GM21390 (cell line): Measurements from ENCODE around the gene NPB.
A peak's percentile ranks its signal among the peaks of the same experiment; 100 is the strongest.

Experiments
- ATAC-seq: cut with Tn5 transposase; IDR thresholded peaks from one replicate; pipeline ENCODE4 v1.9.1; 2021; ENCODE audit not compliant: unreplicated experiment

NPB gene

DNA sequence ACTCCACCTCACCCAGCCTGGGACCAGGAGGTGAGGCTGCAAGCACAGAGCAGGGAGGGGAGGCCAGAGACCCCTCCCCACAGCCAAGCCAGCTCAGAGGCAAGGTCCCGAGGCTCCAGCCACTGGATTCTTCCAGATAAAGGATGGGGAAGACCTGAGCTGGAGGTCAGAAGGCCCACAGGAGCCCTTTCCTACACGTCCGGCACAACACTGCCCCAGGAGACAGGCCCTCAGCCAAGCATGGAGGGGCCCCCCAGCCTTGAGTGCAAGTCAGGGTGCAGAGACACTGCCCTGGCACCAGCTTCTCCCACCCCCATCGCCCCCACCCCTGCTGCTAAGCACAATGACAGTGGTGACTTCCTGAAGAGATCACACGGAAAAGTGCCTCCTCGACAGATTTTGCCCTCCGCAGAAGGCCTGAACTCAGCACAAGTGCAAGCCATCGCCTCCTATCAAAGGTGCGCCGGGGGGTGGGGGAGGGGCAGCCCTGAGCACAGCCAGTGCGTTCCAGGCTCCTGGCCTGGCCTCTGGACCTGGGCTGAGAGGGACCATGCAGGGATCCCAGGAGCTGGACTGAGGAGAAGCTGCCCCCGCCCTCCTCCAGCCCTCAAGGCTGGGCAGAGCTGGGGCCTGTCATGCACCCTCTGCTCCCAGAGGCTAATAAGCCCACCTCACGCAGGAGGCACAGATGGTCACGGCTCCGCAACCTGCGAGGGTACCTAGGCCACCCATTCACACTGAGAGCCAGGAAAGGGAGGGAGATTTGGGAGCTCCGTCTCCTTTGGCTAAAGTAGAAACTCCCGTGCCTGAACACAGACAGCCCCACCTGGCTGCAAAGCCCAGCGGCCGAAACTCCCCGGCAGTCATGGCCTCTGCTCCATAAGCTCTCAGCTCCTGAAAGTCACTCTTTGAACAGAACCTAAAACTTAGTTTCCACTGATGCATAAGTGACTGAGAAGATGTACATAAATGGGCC lies 22.8 kb downstream of the NPB start:
- ATAC-seq = no peak

DNA sequence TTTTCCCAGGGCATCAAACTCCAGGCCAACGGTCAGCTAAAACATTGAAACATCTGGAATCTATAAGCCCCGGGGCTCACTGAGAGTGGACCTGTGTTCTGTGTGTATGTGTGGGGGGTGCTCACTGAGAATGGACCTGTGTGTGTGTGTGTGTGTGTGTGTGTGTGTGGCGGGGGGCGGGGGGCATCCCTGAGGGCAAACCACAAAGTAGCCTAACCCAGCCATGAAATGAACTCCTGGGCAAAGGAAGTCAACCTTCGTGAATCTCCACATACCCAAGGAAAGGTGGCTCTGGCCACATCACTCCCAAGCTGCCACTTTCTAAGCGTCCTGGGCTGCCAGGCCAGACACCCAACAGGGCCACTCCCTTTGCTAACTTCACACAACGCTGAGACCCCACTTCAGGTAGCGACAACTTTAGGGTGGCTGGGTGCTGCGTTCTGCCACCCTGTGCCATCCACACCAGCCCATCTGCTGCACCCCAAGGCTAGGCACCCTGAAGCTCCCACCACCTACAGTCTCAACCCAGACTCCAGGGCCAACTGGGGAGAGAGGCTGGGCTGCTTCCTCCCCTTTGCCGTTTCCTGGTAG lies 23.9 kb downstream of the NPB start:
- ATAC-seq = no peak

DNA sequence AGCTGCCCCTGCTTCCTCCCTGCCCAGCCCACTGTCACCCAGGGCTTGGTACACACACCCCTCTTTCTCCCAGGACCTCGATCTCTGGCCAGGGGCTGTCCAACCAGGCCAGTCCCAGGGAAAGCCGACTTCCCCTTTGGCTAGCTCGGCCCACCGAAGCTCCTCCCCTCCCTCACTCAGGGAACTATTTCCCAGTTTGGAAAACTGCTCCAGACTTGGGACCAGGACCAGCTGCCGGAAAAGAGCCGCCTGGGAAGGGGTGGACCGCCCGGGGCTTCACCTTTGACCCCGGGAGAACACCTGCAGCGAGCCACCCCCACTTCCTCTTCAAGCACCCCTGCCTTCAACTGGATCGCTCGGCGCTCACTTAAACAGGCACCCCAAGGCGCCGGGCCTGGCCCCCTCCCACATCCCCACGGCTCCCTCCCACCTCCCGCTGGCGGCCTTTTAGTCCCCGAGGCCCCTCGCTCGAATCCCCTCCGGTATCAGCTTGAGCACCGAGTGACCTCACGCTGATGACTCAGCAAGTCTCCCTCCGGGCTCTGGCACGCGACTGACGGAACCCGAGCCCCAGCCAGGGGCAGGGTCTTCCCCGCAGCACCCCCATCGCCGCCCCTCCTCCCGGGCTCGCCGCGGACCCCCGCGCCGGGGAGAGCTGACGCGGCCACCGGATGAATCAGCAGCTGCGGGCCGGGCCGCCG lies 24.6 kb downstream of the NPB start:
- no peak for ATAC-seq

DNA sequence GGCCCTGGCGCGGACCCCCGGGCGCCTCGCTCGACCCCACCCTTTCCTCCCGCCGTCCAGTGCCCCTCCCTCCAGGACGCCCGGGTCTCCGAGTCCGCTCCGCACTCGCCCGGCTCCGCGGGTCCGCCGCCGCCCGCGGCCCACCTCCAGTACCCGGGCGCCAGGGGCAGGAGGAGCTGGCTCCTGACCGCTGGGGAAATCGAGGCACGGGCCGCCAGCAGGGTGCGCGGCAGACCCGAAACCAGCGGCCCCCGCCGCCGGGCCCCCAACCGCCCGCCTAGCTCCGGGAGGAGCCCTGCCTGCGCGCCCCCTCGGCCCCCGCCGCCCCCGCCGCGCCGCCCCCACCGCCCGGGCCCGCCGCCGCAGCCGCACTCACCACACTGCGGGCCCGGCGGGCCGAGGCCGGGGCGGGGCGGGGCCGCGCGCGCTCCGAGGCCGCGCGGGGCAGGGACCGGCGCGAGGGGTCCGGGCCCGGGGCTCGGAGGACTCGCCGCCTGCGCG lies 25.2 kb downstream of the NPB start:
- ATAC-seq = no peak

DNA sequence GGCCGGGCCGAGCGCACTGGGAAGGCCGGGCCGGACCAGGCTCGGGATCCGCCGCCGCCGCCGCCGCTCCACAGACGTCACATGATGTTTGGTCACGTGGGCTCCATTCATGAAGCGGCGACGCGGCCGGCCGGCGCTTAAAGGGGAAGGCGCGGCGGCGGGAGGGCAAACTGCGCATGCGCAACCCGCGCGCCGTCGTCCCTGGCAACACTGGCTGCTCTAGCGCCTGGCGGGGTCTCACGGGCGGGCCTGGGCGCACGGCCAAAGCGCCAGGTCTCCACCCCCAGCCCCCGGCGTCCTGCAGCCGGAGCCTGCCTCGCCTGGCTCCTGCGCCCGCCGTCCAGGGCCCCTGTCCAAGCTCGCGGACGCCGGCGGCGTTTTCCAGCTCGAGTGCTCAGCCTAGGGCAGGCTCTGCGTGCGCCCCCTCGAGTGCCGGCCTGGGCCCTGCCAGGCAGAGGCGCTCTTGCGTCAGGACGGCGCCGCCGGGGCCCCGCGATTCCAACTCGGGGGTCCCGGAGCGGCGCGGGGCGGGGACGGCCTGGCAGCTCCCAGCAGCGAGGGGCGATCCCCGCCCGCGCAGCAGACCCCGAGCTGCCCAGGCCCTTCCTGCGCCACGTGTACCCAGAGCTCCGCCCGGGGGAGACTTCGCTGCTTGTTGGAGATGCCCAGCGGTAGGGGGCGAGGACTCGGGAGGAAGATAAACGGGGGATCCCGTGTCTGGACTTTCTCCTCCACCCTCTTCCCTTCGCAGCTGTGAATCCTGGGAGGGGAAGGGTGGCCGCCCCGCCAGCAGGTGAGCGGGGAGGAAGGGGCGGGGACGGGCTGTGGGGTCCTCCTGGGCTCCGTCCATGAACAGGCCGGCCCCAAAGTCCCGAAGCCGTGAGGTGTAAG lies 25.9 kb downstream of the NPB start, which contains the start of gene MAFG:
TSS of gene MAFG (minus strand) at position 83 of the 891 bp plus-strand sequence. CDS start 4,550 bp downstream, outside the sequence.
- ATAC-seq = peak; percentile 53

DNA sequence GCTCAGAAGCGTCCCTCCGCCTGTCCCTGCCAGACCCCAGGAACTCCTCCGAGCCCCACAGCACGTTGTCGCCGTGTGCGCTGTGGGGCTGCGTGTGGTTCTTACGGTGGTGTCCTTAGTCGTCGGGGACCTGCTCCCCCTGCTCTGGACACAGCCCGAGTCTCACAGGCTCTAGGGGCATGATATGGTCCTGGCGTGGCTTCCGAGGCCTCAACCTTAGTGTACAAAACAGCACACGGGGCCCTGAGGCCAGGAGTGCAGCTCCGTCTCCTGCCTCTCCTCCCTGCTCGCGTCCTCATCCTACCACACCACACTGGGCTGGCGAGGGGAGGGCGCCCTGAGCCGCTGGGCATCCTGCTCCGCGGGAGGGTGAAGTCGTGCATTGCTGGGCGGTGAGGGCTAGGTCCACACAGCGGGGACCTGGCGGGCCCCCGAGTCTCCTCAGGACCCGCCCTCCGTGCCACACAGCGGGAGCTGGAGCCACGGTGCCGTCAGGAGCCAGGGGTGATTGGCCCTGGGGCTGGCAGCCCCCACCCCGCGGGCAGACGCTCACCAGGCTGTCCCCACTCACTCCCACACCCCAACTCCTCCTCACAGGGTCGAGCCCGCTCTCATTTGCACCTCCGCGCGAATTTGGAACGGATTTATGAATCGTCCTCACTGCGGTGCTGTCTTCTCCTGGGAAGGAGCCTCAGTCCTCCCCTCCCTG lies 26.7 kb downstream of the NPB start:
- no peak for ATAC-seq

DNA sequence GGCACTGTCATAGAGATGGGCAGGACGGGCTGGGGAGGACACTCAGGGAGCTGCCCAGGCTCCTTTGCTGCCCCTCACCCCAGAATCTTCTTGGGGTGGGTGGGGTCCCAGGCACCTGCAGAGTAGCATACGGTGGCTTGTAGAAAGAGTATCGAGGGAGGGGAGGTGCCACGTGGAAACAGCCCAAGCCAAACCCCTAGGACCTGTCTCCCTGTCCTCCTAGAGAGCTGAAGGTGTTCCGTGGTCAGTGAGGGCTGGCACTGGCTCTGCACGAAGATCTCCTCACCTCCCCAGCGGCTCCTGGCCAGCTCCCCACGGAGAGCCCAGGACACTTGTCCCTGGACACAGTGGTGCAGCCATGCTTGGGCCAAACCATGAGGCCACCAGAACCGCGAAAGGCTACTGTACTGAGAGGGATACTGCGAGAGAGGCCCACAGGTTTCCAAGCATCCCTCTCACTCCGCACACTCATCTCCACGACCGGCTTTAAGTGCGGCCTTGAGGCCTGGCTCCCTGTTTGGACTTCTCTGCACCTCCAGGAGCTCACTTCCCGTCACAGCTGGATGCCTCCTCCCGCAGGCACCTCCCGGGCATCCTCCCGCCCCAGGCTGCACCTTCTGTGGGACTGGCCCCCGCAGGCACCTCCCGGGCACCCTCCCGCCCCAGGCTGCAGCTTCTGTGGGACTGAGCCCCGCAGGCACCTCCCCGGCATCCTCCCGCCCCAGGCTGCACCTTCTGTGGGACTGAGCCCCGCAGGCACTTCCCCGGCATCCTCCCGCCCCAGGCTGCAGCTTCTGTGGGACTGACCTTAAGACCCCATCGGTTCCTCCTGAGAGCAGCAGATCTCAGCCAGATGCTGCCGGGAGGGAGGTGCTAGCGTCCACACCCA lies 27.5 kb downstream of the NPB start:
- no peak for ATAC-seq

DNA sequence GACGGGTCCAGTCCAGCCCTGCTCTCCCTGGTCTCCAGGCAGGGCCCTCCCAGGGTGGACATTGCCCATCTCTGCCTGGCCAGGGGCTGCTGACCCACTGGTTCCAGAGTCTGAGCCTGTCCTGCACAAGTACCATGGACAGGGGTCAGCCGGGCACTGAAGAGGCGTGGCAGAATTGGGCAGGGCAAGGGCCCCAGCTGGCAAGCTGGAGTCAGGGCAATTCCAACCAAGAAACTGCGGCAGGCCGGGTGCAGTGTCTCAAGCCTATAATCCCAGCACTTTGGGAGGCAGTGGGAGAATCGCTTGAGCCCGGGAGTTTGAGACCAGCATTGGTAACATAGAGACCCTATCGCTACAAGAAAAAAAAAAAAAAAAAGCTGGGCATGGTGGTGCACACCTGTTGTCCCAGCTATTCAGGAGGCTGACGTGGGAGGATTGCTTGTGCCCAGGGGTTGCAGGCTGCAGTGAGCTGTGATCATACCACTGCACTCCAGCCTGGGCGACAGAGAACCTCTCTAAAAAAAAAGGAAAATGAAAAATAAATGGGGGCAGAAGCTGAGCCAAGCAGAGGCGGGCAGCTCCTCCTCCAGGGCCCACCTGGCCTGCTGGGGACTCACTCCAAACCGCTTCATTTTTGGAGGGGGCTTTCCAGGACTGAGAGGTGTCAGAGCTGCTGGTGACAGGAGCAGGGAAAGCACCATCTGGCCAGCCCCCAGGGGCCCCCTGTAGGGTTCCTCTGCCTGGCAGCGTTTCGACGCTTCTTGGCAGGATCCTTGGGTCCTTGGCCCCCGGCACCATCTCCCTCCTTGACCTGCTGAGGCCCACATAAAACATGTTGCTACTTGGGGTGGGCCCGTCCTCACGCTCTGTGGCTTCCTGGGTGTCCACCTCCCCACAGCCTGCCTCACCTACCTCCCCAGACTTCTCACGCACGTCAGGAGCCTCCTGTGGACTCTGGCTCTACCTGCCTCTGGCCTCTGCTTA lies 28.4 kb downstream of the NPB start:
- ATAC-seq = no peak

DNA sequence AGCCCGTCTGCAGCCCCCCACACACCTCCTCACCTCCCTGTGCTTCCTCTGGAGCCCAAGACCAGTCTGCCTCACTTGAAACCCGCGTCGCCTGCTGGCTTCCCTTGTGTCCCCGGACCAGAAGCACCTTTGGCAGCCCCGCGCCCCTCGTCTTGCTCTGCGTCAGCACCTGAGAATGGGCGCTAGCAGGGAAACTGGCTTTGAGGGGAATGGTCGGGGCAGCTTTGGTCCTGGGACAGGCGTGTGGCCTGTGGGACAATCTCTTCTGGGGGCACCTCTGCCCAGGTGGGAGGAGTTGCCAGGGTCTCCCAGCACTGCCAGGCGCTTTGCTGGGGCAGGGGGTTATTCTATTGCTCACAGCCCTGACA lies 29.1 kb downstream of the NPB start:
- no peak for ATAC-seq

DNA sequence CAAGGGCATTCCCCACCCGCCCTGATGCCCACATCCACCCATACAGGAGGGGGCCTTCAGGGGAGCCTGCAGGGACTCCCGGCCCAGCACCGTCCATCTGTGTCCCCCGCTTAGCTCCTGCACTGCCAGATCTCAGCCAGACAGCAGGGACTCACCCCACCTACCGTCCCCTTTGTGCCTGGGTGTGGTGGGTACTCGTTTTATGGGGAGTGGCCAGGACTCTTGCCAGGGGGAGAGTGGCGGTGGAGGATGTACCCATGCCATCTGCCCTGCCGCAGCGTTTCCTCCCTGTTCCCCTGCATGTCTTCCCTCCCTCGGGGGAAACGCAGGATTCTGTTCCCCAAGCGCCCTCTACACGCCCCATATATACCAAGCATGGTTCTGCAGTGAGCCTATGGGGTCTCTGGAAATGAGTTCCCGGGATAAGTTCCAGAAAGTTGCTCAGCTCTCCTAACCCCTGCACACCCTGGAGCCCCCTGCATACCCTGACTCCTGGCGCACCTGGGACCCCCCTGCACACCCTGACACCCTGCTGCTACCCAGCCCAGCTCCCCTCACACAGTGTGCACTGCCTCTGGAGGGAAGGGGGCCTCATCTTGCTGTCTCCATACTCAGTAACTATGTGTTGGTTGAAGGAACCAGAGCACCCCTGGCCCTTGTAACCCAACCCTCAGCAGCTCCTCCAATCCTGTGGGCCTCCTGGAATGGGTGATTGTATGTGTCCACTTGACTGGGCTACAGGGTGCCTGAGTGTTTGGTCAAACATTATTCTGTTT lies 29.7 kb downstream of the NPB start:
- no peak for ATAC-seq

DNA sequence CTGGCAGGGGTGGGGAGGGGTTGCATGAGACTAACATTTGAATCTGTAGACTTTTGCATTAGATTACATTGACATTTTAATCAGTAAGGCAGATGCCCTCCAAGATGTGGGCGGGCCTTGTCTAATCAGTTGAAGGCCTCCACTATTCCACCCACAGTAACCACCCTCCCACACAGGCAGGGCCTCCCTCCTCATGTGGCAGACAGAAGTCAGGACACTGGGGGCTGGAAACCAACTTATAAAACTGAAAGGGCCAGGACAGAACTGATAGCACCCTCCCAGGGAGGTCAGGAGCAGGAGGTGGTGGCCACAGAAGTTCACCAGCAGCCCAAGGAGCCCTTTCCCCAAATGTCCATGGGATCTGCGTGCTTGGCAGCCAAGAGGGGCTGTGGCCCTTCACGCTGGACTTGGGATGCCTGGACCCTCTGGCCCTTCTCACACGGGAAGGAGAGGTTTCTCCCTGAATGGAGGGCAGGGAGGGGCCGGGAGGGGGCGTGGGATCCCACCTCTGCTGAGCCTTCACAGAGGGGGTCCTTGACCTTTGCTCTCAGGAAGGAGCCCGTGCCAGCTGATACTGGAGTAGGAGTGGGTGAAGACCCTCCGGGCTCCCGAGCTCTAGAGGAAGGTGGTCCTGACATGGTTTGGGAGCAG lies 30.4 kb downstream of the NPB start:
- ATAC-seq = no peak

DNA sequence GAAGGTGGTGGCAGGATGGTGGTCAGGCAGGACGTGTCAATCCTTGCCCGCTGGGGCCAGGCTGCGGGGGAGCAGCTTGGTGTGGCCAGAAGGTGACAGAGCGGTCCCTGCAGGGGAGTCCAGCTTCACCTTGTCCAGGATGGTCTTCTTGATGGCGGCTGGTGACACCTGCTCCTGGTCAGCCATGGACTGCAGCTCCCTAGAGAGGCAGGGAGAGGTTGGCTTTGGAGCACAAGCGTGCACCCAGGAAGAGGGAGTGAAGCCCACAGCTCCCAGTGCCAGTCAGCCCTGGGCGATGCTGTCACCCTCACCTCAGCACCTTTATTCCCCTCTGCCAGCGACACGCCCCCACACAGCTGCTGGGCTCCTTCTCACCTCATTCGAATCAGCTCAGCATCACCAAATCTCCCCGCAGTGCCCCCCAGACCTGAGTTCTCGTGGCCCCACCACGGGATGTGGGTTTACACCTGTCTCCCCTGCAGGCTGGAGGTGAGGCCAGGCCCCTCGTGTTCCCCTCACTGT lies 31.2 kb downstream of the NPB start:
- ATAC-seq = no peak

DNA sequence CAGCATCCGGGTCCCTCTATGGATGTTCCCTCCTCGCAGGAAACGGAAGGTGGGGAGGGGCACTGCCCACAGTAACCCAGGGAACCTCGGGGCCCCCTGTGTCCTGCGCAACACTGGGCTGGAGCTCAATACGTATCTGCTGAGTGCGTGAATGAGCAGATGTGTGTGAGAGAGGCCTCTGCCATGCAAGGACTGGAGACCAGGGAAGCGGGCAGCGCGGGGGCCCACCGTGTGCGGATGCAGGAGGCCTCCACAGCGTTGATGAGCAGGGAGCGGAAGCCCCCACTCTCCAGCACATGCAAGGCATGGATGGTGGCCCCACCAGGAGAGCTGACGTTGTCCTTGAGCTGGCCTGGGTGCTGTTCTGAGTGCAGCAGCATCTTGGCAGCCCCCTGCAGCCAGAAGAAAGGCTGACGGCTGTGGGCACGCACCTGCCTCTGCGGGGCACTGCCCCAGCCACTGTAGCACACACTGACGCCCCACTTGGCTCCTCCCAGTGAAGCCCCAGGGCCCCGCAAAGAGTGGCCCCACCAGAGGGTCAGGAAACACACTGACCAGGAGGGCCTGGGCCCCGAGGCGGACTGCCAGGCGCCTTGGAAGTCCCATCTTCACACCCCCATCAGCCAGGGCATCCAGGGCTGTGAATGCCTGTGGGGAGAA lies 32.2 kb downstream of the NPB start:
- no peak for ATAC-seq

DNA sequence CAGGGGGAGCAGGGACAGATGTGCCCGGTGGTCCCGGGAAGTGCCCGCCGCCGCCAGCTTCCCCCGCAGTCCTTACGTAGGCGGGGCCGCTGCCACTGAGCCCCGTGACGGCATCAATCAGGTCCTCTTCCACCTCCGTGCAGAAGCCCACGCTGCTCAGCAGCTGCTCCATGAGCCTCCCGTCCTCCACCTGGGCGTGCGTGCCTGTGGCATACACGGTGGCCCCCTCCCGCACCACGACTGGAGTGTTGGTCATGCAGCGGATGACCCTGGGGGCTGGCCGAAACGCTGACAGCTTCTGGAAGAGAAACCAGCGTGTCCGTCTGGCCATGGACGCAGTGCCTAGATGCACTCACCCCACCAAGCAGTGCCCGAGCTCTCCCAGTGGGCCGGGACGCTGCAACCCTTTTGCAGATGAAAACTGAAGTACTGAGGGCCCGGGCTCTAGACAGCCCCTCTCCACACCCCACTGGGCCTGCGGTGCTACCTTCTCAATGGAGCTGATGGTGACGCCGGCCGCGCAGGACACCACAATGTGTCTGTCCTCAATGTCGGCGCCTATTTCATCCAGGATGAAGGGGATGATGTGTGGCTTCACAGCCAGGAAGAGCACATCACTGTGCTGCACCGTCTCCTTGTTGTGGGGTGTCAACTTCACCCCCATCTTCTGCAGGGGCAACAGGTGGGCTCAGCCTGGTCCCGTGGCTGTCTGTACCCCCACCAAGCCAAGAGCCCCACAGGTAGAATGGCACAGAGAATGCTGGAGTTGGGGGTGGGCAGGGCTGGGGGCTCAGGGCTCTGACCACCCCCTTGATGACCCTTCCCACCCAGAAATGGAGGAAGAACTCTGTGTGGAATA lies 33.0 kb downstream of the NPB start:
- ATAC-seq = no peak

DNA sequence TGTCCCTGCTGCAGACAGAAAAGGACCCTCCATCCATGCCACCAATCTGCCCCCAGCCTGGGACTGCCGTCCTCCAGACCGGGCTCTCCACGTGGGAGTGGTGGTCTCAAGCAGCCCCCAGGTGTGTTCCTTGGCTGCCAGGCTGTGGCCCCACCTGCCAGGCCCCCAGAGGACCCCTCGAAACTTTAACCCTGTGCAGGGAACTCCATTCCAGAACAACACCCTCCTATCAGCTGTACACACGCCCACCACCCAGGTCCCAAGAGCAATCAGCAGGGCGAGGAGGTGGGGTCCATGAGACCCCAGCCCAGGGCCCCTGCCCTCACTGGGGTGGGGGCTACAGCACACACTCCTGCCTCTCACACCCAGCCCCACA lies 33.7 kb downstream of the NPB start:
- ATAC-seq = no peak
